Smooth muscle cell (in vitro differentiated cells): ENCODE measurements around the gene TRIM34. TPM values are rescaled to one million over a fixed set of nuclear protein-coding genes. Genes with fewer than 3 reads are reported as not detected.
A peak's percentile ranks its signal among the peaks of the same experiment; 100 is the strongest.
"Not testable (repeated sequence)": the region's sequence is repeated elsewhere in the genome, so short reads cannot be mapped to it uniquely, and the experiment has no call there.

Experiments used
- DNase-seq: peaks from one replicate; lab custom pipeline; 2025; ENCODE audit not compliant: unreplicated experiment; lab: John Stamatoyannopoulos, UW
- H2AFZ ChIP-seq: fragments of 200-600 bp; sonication (generic); 2 replicates; pipeline ENCODE4 v1.6.0; 2016; ENCODE audit warnings: antibody characterized with exemption, low read depth, mild to moderate bottlenecking
- H3F3A ChIP-seq: fragments of 200-600 bp; sonication (generic); 2 replicates; pipeline ENCODE4 v1.6.0; 2017; ENCODE audit warnings: antibody characterized with exemption, low read depth
- H3K27ac ChIP-seq: fragments of 200-600 bp; sonication (generic); 2 replicates; pipeline ENCODE4 v1.5.1; 2016; ENCODE audit warnings: low read depth, mild to moderate bottlenecking
- H3K27me3 ChIP-seq: fragments of 200-600 bp; sonication (generic); 2 replicates; pipeline ENCODE4 v1.6.1; 2016; ENCODE audit warnings: low read depth, mild to moderate bottlenecking
- H3K36me3 ChIP-seq: fragments of 200-600 bp; sonication (generic); 2 replicates; pipeline ENCODE4 v1.5.1; 2016; ENCODE audit warnings: low read depth
- H3K4me1 ChIP-seq: fragments of 200-600 bp; sonication (generic); 2 replicates; pipeline ENCODE4 v1.5.1; 2016; ENCODE audit warnings: low read depth
- H3K4me2 ChIP-seq: fragments of 200-600 bp; sonication (generic); 2 replicates; pipeline ENCODE4 v1.6.0; 2016; ENCODE audit warnings: mild to moderate bottlenecking
- H3K4me3 ChIP-seq: fragments of 200-600 bp; sonication (generic); 2 replicates; pipeline ENCODE4 v1.5.1; 2016; ENCODE audit warnings: mild to moderate bottlenecking
- H3K79me2 ChIP-seq: fragments of 200-600 bp; sonication (generic); 2 replicates; pipeline ENCODE4 v1.6.0; 2016; ENCODE audit warnings: low read depth, mild to moderate bottlenecking
- H3K9ac ChIP-seq: fragments of 200-600 bp; sonication (generic); 2 replicates; pipeline ENCODE4 v1.6.0; 2016; ENCODE audit warnings: low read depth
- H3K9me3 ChIP-seq: fragments of 200-600 bp; sonication (generic); replicated peaks from 2 replicates; pipeline ENCODE4 v1.5.1; 2016; ENCODE audit warnings: low read depth
- H4K20me1 ChIP-seq: fragments of 200-600 bp; sonication (generic); 2 replicates; pipeline ENCODE4 v1.6.0; 2016; ENCODE audit warnings: low read depth
- WGBS: methylation state at CpG from one replicate; pipeline ENCODE4 v1.1.7; 2016; ENCODE audit warnings: low lambda C conversion rate; 5-methylcytosine and 5-hydroxymethylcytosine counted together
- polyA plus RNA-seq: library from polyadenylated mRNA; unstranded; fragments of >200 nt; fragmentation: Nextera tagmentation; extraction: Ambion mirVana; gene quantifications from 2 replicates; pipeline ENCODE4 v1.2.1, GENCODE V29; 2016
- total RNA-seq: library from RNA; depleted of rRNA; stranded (reverse); fragments of >200 nt; gene quantifications from 2 replicates; pipeline ENCODE4 v1.2.3, GENCODE V29; 2014
- TF ChIP-seq, protein P1 (sequence below): fragments of 200-600 bp; sonication (generic); IDR thresholded peaks from 2 replicates; pipeline ENCODE4 v1.5.1; 2017; ENCODE audit warnings: borderline replicate concordance, mild to moderate bottlenecking, antibody characterized with exemption; ENCODE audit not compliant: insufficient read depth, poor library complexity, severe bottlenecking

The TRIM34 gene
- total and polyA plus RNA-seq, 2 experiments from 2014 or later, result 4.1 to 6.7 TPM

DNA sequence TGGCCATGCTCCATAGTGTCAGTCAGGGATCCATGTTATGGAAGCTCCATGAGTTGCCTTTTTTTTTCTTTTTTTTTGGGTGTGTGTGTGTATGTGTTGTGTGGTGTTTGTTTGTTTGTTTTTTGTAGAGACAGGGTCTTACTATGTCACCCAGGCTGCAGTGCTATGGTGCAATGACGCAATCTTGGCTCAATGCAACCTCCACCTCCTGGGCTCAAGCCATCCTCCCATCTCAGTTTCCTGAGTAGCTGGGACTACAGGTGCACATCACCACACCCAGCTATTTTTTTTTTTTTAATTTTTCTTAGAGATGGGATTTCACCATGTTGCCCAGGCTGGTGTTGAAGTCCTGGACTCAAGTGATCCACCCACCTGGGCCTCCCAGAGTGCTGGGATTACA is 63.7 kb downstream of the TRIM34 start:
- no peaks in the 10 kb centered on the region for H4K20me1 ChIP-seq
- H3K27me3 ChIP-seq, result no peaks in the 10 kb centered on the region
- TF ChIP-seq, protein P1, sequence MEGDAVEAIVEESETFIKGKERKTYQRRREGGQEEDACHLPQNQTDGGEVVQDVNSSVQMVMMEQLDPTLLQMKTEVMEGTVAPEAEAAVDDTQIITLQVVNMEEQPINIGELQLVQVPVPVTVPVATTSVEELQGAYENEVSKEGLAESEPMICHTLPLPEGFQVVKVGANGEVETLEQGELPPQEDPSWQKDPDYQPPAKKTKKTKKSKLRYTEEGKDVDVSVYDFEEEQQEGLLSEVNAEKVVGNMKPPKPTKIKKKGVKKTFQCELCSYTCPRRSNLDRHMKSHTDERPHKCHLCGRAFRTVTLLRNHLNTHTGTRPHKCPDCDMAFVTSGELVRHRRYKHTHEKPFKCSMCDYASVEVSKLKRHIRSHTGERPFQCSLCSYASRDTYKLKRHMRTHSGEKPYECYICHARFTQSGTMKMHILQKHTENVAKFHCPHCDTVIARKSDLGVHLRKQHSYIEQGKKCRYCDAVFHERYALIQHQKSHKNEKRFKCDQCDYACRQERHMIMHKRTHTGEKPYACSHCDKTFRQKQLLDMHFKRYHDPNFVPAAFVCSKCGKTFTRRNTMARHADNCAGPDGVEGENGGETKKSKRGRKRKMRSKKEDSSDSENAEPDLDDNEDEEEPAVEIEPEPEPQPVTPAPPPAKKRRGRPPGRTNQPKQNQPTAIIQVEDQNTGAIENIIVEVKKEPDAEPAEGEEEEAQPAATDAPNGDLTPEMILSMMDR, result no peak
- 100% methylated on average over 1 of the region's 1 CpG for WGBS
- H3K79me2 ChIP-seq, result peaks cover 7% of the 10 kb centered on the region
- no peak overlapping the region for H3K27ac ChIP-seq
- no peak for DNase-seq
- no peak overlapping the region for H2AFZ ChIP-seq
- no peaks in the 10 kb centered on the region for H3K36me3 ChIP-seq
- H3K4me3 ChIP-seq, result no peak overlapping the region
- H3K4me1 ChIP-seq, result peaks cover 31% of the 10 kb centered on the region
- no peaks in the 10 kb centered on the region for H3F3A ChIP-seq
- H3K9me3 ChIP-seq, result no peaks in the 10 kb centered on the region
- H3K9ac ChIP-seq, result no peak overlapping the region
- H3K4me2 ChIP-seq, result no peak overlapping the region

DNA sequence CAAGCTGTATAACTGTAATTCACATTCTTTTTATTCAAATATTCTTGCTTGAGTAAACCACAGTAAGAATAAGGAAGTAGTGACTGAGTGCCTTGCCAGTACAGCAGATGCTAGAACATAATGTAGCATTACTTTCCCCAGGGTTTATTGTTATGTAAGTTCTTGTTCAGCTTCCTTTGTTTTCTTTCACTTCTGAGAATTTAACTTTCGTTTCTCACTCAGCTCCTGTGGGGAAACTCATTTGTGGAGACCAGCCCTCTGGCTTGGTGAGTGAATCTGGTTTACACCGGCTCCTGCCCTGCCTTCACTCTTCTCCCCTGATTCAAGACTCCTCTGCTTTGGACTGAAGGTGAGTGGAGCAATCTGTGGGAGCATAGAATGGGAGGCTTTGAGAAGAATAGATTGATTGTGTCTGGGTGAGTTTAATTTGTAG is 64.8 kb downstream of the TRIM34 start, which contains the start of gene TRIM22:
TSS of gene TRIM22 (plus strand) at position 240 of the 433 bp plus-strand sequence. CDS start 6,443 bp downstream, outside the sequence.
- Histone ChIP-seq H3K27ac (peak within 1 kb of the TSS; percentile 82), H4K20me1 (no peaks in the 10 kb centered on the region), H3K4me1 (peaks cover 23% of the 10 kb centered on the region), H3K79me2 (no peaks in the 10 kb centered on the region), H3F3A (no peaks in the 10 kb centered on the region), H3K9ac (peak within 1 kb of the TSS; percentile 73), H3K36me3 (no peaks in the 10 kb centered on the region), H2AFZ (peak within 1 kb of the TSS; percentile 91), H3K9me3 (no peaks in the 10 kb centered on the region), H3K27me3 (no peaks in the 10 kb centered on the region), H3K4me3 (peak within 1 kb of the TSS; percentile 33), H3K4me2 (peak within 1 kb of the TSS; percentile 76)
- WGBS, result 21% methylated on average over 2 of the region's 2 CpGs
- DNase-seq, result no peak
- TF ChIP-seq, protein P1, result no peak

DNA sequence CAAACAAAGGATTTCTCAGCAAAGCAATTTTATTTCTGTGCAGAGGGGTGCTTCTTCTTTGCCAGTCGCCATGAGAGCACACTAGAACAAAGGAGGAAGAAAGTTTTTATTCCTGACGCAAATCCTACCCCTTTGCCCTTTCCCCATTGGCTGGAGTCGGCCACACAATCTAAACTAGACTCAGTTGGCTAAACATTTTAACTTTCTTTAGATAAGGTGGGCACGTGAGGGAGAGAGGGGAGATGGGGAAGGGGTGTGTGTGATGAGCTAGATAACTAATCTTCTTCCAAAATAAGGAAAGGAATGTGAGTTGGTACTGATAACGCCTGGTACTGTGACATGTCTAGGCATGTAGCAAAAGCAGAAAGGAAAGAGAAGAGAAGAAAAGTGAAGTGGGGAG is 65.4 kb downstream of the TRIM34 start:
- no peaks in the 10 kb centered on the region for H3K9me3 ChIP-seq
- no peaks in the 10 kb centered on the region for H3K36me3 ChIP-seq
- no peaks in the 10 kb centered on the region for H4K20me1 ChIP-seq
- TF ChIP-seq, protein P1, result no peak
- no peaks in the 10 kb centered on the region for H3F3A ChIP-seq
- H3K9ac ChIP-seq, result peak overlapping the region; percentile 73
- H3K4me3 ChIP-seq, result peak overlapping the region; percentile 33
- H3K4me2 ChIP-seq, result peak overlapping the region; percentile 76
- peaks cover 21% of the 10 kb centered on the region for H3K4me1 ChIP-seq
- peak overlapping the region; percentile 91 for H2AFZ ChIP-seq
- peak overlapping the region; percentile 82 for H3K27ac ChIP-seq
- DNase-seq, result no peak
- H3K27me3 ChIP-seq, result no peaks in the 10 kb centered on the region
- 42% methylated on average over 5 of the region's 5 CpGs for WGBS
- no peaks in the 10 kb centered on the region for H3K79me2 ChIP-seq

DNA sequence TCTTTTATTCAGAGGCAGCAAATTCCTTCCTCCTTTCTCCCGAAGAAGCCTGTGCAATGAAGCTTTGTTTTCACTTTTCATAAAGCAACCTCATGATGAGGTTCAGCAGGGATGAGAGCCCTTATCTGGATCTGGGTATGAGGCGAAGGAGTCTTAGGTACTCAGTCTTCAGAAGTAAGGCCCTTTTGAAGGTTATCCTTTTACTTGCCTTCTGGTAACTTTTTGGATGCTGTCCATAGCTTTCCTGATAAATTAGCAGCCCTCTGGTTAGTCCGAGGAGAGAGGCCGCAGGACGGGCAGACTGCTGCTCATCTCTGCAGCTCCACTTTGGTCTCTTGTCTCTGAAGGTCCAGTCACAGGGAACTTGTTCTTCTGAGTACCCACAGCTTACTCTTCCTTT is 65.9 kb downstream of the TRIM34 start:
- DNase-seq, result no peak
- Histone ChIP-seq H3K4me3 (peak overlapping the region; percentile 33), H3K9ac (peak overlapping the region; percentile 73)

DNA sequence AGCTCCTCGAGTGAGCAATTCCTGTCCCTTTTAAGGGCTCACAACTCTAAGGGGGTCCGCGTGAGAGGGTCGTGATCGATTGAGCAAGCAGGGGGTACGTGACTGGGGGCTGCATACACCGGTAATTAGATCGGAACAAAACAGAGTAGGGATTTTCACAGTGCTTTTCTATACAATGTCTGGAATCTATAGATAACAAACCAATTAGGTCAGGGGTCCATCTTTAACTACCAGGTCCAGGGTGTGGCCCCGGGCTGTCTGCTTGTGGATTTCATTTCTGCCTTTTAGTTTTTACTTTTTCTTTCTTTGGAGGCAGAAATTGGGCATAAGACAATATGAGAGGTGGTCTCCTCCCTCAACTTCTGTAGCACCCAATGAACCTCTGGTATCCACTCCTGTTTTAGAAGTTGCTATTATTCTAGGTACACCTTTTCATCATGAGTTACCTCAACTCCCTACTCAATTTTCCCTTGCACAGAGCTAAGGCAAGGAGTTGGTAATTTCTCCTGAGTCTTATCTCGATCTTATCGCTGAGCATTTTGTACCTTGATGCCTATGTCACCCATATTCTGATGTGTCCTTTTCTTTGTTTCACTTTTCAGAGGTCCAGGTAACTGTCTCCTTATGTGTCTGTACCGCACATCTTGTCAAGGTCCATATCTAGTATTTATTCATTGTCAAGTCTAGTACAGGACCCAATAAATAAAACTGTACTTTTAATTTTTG is 66.6 kb downstream of the TRIM34 start:
- not testable (repeated sequence) for H2AFZ ChIP-seq

More for the DNA sequence above, 65.9 kb downstream of the TRIM34 start:
- Histone ChIP-seq H3K4me2 (peak overlapping the region; percentile 76), H4K20me1 (no peaks in the 10 kb centered on the region), H3K36me3 (no peaks in the 10 kb centered on the region), H3K27ac (peak overlapping the region; percentile 82), H3F3A (no peaks in the 10 kb centered on the region), H2AFZ (peak overlapping the region; percentile 91), H3K27me3 (no peaks in the 10 kb centered on the region), H3K9me3 (no peaks in the 10 kb centered on the region), H3K4me1 (peaks cover 19% of the 10 kb centered on the region), H3K79me2 (no peaks in the 10 kb centered on the region)
- TF ChIP-seq, protein P1, result no peak
- 78% methylated on average over 5 of the region's 5 CpGs for WGBS

More for the DNA sequence above, 66.6 kb downstream of the TRIM34 start:
- Histone ChIP-seq H3K4me2 (peak overlapping the region; percentile 76), H3K4me1 (peaks cover 19% of the 10 kb centered on the region), H3K27ac (peak overlapping the region; percentile 82)
- H3K9ac ChIP-seq, H4K20me1 ChIP-seq, H3K9me3 ChIP-seq, H3K79me2 ChIP-seq, H3K27me3 ChIP-seq, H3K4me3 ChIP-seq, H3K36me3 ChIP-seq, DNase-seq, H3F3A ChIP-seq: not testable (repeated sequence)
- WGBS, result 76% methylated on average over 12 of the region's 12 CpGs
